ENCODE data around the gene IPO9.

GRCh38 chr1:201885531-201886075, 56.6 kb downstream of the IPO9 start:
- TF ChIP-seq POLR2A (IDR thresholded peaks at IDR 0.05), result no peak
- TF ChIP-seq CTCF (IDR thresholded peaks at IDR 0.05), result no peak

All from Peyer's patch (tissue), 4 donors.